H1 (cell line): ENCODE results near the gene YWHAB.

Experiments
- CEBPB ChIP-seq: IDR thresholded peaks from 2 replicates; pipeline ENCODE4 v1.6.1; 2012; ENCODE audit warnings: low read depth, low read length
- CTCF ChIP-seq, 3 experiments: IDR thresholded peaks; 1 replicate in 2 of 3; 2 replicates in 1 of 3; pipeline versions ENCODE4 v1.5.1 to v1.6.1; 2011; ENCODE audit warnings: low read length in 3 of 3, mild to moderate bottlenecking in 3 of 3, inconsistent platforms in 2 of 3, low read depth in 1 of 3, moderate library complexity in 1 of 3; ENCODE audit not compliant: insufficient read depth in 1 of 3; ENCODE audit errors: control extremely low read depth in 1 of 3
- EP300 ChIP-seq, 2 experiments: IDR thresholded peaks; 1 replicate in 1 of 2; 2 replicates in 1 of 2; pipeline ENCODE4 v1.6.1; 2011 to 2012; ENCODE audit warnings: low read depth in 2 of 2, low read length in 2 of 2, mild to moderate bottlenecking in 2 of 2, borderline replicate concordance in 1 of 2, inconsistent platforms in 1 of 2, moderate library complexity in 1 of 2
- POLR2A ChIP-seq, 2 experiments: IDR thresholded peaks; 1 replicate in 1 of 2; 2 replicates in 1 of 2; pipeline ENCODE4 v1.6.1; 2011; ENCODE audit warnings: low read depth in 2 of 2, low read length in 2 of 2, mild to moderate bottlenecking in 2 of 2; ENCODE audit errors: control extremely low read depth in 1 of 2
- POLR2AphosphoS5 ChIP-seq: IDR thresholded peaks from 2 replicates; pipeline ENCODE4 v1.6.1; 2011; ENCODE audit warnings: low read depth, low read length
- TF ChIP-seq, protein P1 (sequence below): IDR thresholded peaks from 2 replicates; pipeline ENCODE4 v1.6.1; 2011; ENCODE audit warnings: low read length, improper control_type of control experiment

- TF ChIP-seq CEBPB, result no peak
- TF ChIP-seq EP300 (IDR thresholded peaks at IDR 0.05; ENCODE audit: borderline replicate concordance in 1 of 2, low read depth in 2 of 2, low read length in 2 of 2), result no peak
- no peak for TF ChIP-seq POLR2A (IDR thresholded peaks at IDR 0.05; ENCODE audit: control extremely low read depth in 1 of 2, low read depth in 2 of 2, low read length in 2 of 2)
- no peak for TF ChIP-seq CTCF (IDR thresholded peaks at IDR 0.05; ENCODE audit: control extremely low read depth in 1 of 3, insufficient read depth in 1 of 3, low read depth in 1 of 3, low read length in 3 of 3)
- TF ChIP-seq, protein P1, sequence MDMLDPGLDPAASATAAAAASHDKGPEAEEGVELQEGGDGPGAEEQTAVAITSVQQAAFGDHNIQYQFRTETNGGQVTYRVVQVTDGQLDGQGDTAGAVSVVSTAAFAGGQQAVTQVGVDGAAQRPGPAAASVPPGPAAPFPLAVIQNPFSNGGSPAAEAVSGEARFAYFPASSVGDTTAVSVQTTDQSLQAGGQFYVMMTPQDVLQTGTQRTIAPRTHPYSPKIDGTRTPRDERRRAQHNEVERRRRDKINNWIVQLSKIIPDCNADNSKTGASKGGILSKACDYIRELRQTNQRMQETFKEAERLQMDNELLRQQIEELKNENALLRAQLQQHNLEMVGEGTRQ, result no peak
- no peak for TF ChIP-seq POLR2AphosphoS5
These were observed 23.2 kb upstream of the YWHAB start for GRCh38 chr20:44862286-44862685.
